HepG2 (cell line): ENCODE measurements around the gene ANKS4B. TPM values are rescaled to one million over a fixed set of nuclear protein-coding genes. Genes with fewer than 3 reads are reported as not detected.

ENCODE experiments used
- ARHGAP35 ChIP-seq: sonication (generic); formaldehyde crosslinking; IDR thresholded peaks from 2 replicates; pipeline ENCODE4 v1.9.0; 2022; ENCODE audit warnings: mild to moderate bottlenecking, inconsistent platforms, moderate library complexity, missing genetic modification reagents, borderline replicate concordance
- CBX1 ChIP-seq: IDR thresholded peaks from one replicate; pipeline ENCODE4 v1.6.1; 2016; ENCODE audit warnings: antibody characterized with exemption, low read depth
- FOXO1 ChIP-seq: sonication (generic); formaldehyde crosslinking; IDR thresholded peaks from 2 replicates; pipeline ENCODE4 v1.4.0; 2020; ENCODE audit warnings: missing genetic modification reagents
- HINFP ChIP-seq: sonication (generic); formaldehyde crosslinking; IDR thresholded peaks from 2 replicates; pipeline ENCODE4 v1.4.0; 2020; ENCODE audit warnings: low read depth, mild to moderate bottlenecking, missing genetic modification reagents
- HNF4A ChIP-seq: sonication (generic); formaldehyde crosslinking; IDR thresholded peaks from 2 replicates; pipeline ENCODE4 v1.4.0; 2020; ENCODE audit warnings: missing genetic modification reagents
- NFIC ChIP-seq: IDR thresholded peaks from 2 replicates; pipeline ENCODE4 v1.6.1; 2012; ENCODE audit warnings: mild to moderate bottlenecking, low read length, inconsistent platforms
- PHF20 ChIP-seq: sonication (generic); formaldehyde crosslinking; IDR thresholded peaks from 2 replicates; pipeline ENCODE4 v1.5.0; 2020; ENCODE audit warnings: mild to moderate bottlenecking, missing genetic modification reagents
- PRDM15 ChIP-seq: sonication (generic); formaldehyde crosslinking; IDR thresholded peaks from 2 replicates; pipeline ENCODE4 v1.4.0; 2020; ENCODE audit warnings: missing genetic modification reagents
- RAD51 ChIP-seq: fragments of 450-650 bp; IDR thresholded peaks from 2 replicates; pipeline ENCODE4 v1.6.1; 2016; ENCODE audit warnings: borderline replicate concordance
- REXO4 ChIP-seq: sonication (generic); formaldehyde crosslinking; IDR thresholded peaks from 2 replicates; pipeline ENCODE4 v1.8.0; 2022; ENCODE audit warnings: missing genetic modification reagents, mild to moderate bottlenecking, borderline replicate concordance
- RFXANK ChIP-seq: IDR thresholded peaks from 2 replicates; pipeline ENCODE4 v1.6.1; 2016
- ZBTB4 ChIP-seq: sonication (generic); formaldehyde crosslinking; IDR thresholded peaks from 2 replicates; pipeline ENCODE4 v1.4.0; 2020; ENCODE audit warnings: missing genetic modification reagents, mild to moderate bottlenecking, borderline replicate concordance
- ZNF550 ChIP-seq: sonication (generic); formaldehyde crosslinking; IDR thresholded peaks from 2 replicates; pipeline ENCODE4 v1.4.0; 2020; ENCODE audit warnings: mild to moderate bottlenecking, missing genetic modification reagents, borderline replicate concordance
- ZNF644 ChIP-seq: IDR thresholded peaks from 2 replicates; pipeline ENCODE4 v1.6.1; 2016; ENCODE audit warnings: low read depth
- ZNF674 ChIP-seq: sonication (generic); formaldehyde crosslinking; IDR thresholded peaks from 2 replicates; pipeline ENCODE4 v1.5.0; 2020; ENCODE audit warnings: low read depth, mild to moderate bottlenecking, missing genetic modification reagents
- ZNF704 ChIP-seq: sonication (generic); formaldehyde crosslinking; IDR thresholded peaks from 2 replicates; pipeline ENCODE4 v1.8.1; 2023; ENCODE audit warnings: mild to moderate bottlenecking, inconsistent platforms, moderate library complexity, missing genetic modification reagents, borderline replicate concordance
- ZNF746 ChIP-seq: sonication (generic); formaldehyde crosslinking; IDR thresholded peaks from 2 replicates; pipeline ENCODE4 v1.8.0; 2022; ENCODE audit warnings: mild to moderate bottlenecking, missing genetic modification reagents
- ZNF768 ChIP-seq: sonication (generic); formaldehyde crosslinking; IDR thresholded peaks from 2 replicates; pipeline ENCODE4 v1.4.0; 2020; ENCODE audit warnings: missing genetic modification reagents
- polyA plus RNA-seq, 8 experiments: library from polyadenylated mRNA; depleted of rRNA in 3 of 8; stranded (reverse) in 7 of 8; unstranded in 1 of 8; fragments of >200 nt; fragmentation: Illumina TruSeq in 4 of 8; extraction: Trizol in 4 of 8; gene quantifications; 2 replicates each; pipeline versions ENCODE4 v1.2.1 to v1.2.3, GENCODE V29; 2011 to 2016; ENCODE audit warnings: low read depth in 4 of 8, missing spikeins in 1 of 8, mixed read lengths in 1 of 8; ENCODE audit not compliant: insufficient read depth in 1 of 8
- total RNA-seq, 5 experiments: library from RNA; depleted of rRNA; stranded (reverse); fragments of >200 nt; fragmentation: Illumina TruSeq; extraction: Trizol; gene quantifications; 2 replicates each; pipeline ENCODE4 v1.2.3, GENCODE V29; 2016; ENCODE audit warnings: low read depth in 1 of 5
- TF ChIP-seq, protein P1 (sequence below): IDR thresholded peaks from 2 replicates; pipeline ENCODE4 v1.6.1; 2016; ENCODE audit warnings: missing genetic modification reagents, missing compliant biosample characterization
- TF ChIP-seq, protein P2 (sequence below): sonication (generic); formaldehyde crosslinking; IDR thresholded peaks from 2 replicates; pipeline ENCODE4 v1.8.1; 2023; ENCODE audit warnings: mild to moderate bottlenecking, missing genetic modification reagents, borderline replicate concordance

ANKS4B gene
- total and polyA plus RNA-seq, 2 of the 13 experiments (the other 11 are each of a cell fraction or from before 2014, with no cell fraction given): 6.5 to 30.0 TPM

- TF ChIP-seq ZNF768: no peak
- peak; percentile 27; the same call in 1 of the 2 replicates for TF ChIP-seq ZNF746 (CRISPR knock-in tag)
- no peak for TF ChIP-seq RAD51
- TF ChIP-seq, protein P1, sequence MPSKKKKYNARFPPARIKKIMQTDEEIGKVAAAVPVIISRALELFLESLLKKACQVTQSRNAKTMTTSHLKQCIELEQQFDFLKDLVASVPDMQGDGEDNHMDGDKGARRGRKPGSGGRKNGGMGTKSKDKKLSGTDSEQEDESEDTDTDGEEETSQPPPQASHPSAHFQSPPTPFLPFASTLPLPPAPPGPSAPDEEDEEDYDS: peak; percentile 94
- TF ChIP-seq REXO4: no peak
- no peak for TF ChIP-seq PHF20
- TF ChIP-seq ZNF704 (CRISPR knock-in tag): no peak
- TF ChIP-seq, protein P2, sequence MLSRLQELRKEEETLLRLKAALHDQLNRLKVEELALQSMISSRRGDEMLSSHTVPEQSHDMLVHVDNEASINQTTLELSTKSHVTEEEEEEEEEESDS (CRISPR knock-in tag): no peak
- peak; percentile 85 for TF ChIP-seq NFIC
- peak; percentile 97 for TF ChIP-seq FOXO1 (CRISPR knock-in tag)
- TF ChIP-seq HNF4A (CRISPR knock-in tag): peak; percentile 100
- peak; percentile 82; the same call in 1 of the 2 replicates for TF ChIP-seq HINFP
- TF ChIP-seq PRDM15: no peak; the same call in 1 of the 2 replicates
- no peak for TF ChIP-seq CBX1
- TF ChIP-seq ZNF550 (CRISPR knock-in tag): no peak
- TF ChIP-seq ARHGAP35 (CRISPR knock-in tag): no peak
- TF ChIP-seq ZNF644 (CRISPR knock-in tag): peak; percentile 97
- peak; percentile 78; the same call in 1 of the 2 replicates for TF ChIP-seq RFXANK
- TF ChIP-seq ZBTB4: no peak
- TF ChIP-seq ZNF674: no peak
Observed at GRCh38 chr16:21233521-21234150, at the start of gene ANKS4B (continued).
